DND-41 (cell line): ENCODE measurements around the gene TMCC1.

Source experiments
- ATAC-seq: fragments of 200-7000 bp; cut with Tn5 transposase; 3 replicates; pipeline ENCODE4 v1.9.1; 2021; ENCODE audit warnings: low read depth; ENCODE audit not compliant: insufficient read depth
- DNase-seq: peaks from one replicate; pipeline ENCODE4 v3.0.0-alpha.2; 2020
- H2AFZ ChIP-seq: 2 replicates; pipeline ENCODE4 v1.6.0; 2012; ENCODE audit warnings: low read depth, low read length
- H3K27ac ChIP-seq: 2 replicates; pipeline ENCODE4 v1.5.1; 2012; ENCODE audit warnings: low read length, inconsistent platforms
- H3K27me3 ChIP-seq: fragments of 200-600 bp; sonication (generic); 2 replicates; pipeline ENCODE4 v1.6.0; 2012; ENCODE audit warnings: low read length, mild to moderate bottlenecking, inconsistent platforms; ENCODE audit not compliant: insufficient read depth, poor library complexity
- H3K36me3 ChIP-seq: 2 replicates; pipeline ENCODE4 v1.5.1; 2012; ENCODE audit warnings: low read length, inconsistent platforms; ENCODE audit not compliant: insufficient read depth
- H3K4me1 ChIP-seq: 2 replicates; pipeline ENCODE4 v1.5.1; 2012; ENCODE audit warnings: mild to moderate bottlenecking, low read length; ENCODE audit not compliant: insufficient read depth
- H3K4me2 ChIP-seq: 2 replicates; pipeline ENCODE4 v1.6.0; 2012; ENCODE audit warnings: mild to moderate bottlenecking, moderate library complexity, low read length, inconsistent platforms; ENCODE audit not compliant: insufficient read depth
- H3K4me3 ChIP-seq, 2 experiments: fragments of 200-600 bp in 1 of 2; shearing (Covaris generic) in 1 of 2; 2 replicates each; pipeline ENCODE4 v1.5.1; 2012 to 2016; ENCODE audit warnings: inconsistent platforms in 2 of 2, low read length in 2 of 2, mild to moderate bottlenecking in 2 of 2, low read depth in 1 of 2, moderate library complexity in 1 of 2
- H3K79me2 ChIP-seq: 2 replicates; pipeline ENCODE4 v1.6.0; 2012; ENCODE audit warnings: low read length, inconsistent platforms; ENCODE audit not compliant: insufficient read depth
- H3K9ac ChIP-seq: 2 replicates; pipeline ENCODE4 v1.6.0; 2012; ENCODE audit warnings: low read depth, mild to moderate bottlenecking, inconsistent platforms, low read length, moderate library complexity
- H3K9me3 ChIP-seq: 2 replicates; pipeline ENCODE4 v1.5.1; 2012; ENCODE audit warnings: low read length, moderate library complexity, mild to moderate bottlenecking, inconsistent platforms; ENCODE audit not compliant: insufficient read depth, severe bottlenecking
- H4K20me1 ChIP-seq: 2 replicates; pipeline ENCODE4 v1.6.0; 2012; ENCODE audit warnings: low read length; ENCODE audit not compliant: insufficient read depth
- EZH2 ChIP-seq: IDR thresholded peaks from 3 replicates; pipeline ENCODE4 v1.6.1; 2012; ENCODE audit warnings: borderline replicate concordance, low read depth, mild to moderate bottlenecking, moderate library complexity, low read length, inconsistent platforms; ENCODE audit not compliant: severe bottlenecking
- TF ChIP-seq, protein P1 (sequence below): IDR thresholded peaks from 2 replicates; pipeline ENCODE4 v1.5.1; 2012; ENCODE audit warnings: borderline replicate concordance, low read length, moderate library complexity, mild to moderate bottlenecking; ENCODE audit not compliant: poor library complexity, severe bottlenecking; ENCODE audit errors: extremely low read depth

Gene TMCC1

DNA sequence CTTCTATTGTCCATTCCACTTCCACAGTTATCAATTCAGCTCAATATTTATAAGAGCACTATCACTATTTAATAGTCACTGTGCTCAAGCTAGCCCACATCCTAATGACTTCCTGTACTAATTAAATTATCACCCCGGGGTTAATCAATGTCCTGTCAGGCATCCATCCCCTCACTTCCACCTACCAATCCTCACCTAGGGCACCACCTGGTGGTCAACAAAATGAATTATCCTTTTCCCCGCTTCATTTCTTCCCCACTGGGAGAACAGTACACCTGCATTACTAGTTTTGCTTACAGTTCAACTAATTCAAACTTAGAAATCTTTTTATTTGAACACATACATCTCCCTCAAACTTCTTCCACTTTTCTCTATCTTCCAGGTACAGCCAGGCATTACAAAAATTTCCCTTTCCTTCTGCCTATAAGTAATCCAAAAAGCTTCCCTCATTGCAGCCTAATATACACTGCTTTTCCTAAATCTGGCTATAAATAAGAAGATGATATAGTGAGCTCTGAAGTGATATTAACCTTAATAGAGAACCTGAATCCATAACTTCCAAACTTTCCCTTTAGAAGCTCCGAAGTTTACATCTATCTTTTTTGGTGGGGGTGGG lies 68.5 kb downstream of the TMCC1 start:
- H3K27ac ChIP-seq = no peak overlapping the region
- no peak overlapping the region for H3K9ac ChIP-seq
- no peaks in the 10 kb centered on the region for H3K9me3 ChIP-seq
- H3K36me3 ChIP-seq = peaks cover 8% of the 10 kb centered on the region; the same call in 1 of the 2 replicates
- no peaks in the 10 kb centered on the region for H3K27me3 ChIP-seq
- DNase-seq (peak; percentile 53), ATAC-seq (peak; percentile 78; the same call in 2 of the 3 replicates)
- H2AFZ ChIP-seq = no peak overlapping the region
- no peak overlapping the region for H3K4me2 ChIP-seq
- H3K79me2 ChIP-seq = no peaks in the 10 kb centered on the region
- no peak overlapping the region for H3K4me3 ChIP-seq
- peaks cover 2% of the 10 kb centered on the region; the same call in 1 of the 2 replicates for H4K20me1 ChIP-seq
- TF ChIP-seq EZH2 = no peak
- TF ChIP-seq, protein P1, sequence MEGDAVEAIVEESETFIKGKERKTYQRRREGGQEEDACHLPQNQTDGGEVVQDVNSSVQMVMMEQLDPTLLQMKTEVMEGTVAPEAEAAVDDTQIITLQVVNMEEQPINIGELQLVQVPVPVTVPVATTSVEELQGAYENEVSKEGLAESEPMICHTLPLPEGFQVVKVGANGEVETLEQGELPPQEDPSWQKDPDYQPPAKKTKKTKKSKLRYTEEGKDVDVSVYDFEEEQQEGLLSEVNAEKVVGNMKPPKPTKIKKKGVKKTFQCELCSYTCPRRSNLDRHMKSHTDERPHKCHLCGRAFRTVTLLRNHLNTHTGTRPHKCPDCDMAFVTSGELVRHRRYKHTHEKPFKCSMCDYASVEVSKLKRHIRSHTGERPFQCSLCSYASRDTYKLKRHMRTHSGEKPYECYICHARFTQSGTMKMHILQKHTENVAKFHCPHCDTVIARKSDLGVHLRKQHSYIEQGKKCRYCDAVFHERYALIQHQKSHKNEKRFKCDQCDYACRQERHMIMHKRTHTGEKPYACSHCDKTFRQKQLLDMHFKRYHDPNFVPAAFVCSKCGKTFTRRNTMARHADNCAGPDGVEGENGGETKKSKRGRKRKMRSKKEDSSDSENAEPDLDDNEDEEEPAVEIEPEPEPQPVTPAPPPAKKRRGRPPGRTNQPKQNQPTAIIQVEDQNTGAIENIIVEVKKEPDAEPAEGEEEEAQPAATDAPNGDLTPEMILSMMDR = peak; percentile 71
- H3K4me1 ChIP-seq = 0 out of 2 replicates have a peak, but pooled peaks cover 2% of the 10 kb centered on the region

DNA sequence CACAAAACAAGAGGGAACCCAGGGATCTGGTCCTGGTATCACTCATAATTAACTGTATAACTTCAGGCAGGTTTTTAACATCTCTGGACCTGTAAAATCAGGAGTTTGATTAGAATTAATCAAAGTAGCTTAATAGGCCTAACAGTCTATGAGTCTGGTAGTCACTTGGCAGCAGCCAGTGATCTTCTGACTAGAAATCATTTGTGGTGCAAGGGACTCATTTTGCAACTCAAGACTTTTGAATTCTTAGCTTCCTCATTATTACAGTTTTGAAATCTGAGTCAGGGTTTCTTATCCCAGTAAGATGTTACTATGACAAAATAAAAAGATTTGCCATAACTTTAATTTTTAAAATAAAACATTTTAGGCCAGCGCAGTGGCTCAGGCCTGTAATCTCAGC lies 70.8 kb downstream of the TMCC1 start:
- H2AFZ ChIP-seq = no peak overlapping the region
- no peaks in the 10 kb centered on the region for H3K9me3 ChIP-seq
- no peak overlapping the region for H3K27ac ChIP-seq
- no peak overlapping the region for H3K4me3 ChIP-seq
- no peak for TF ChIP-seq EZH2
- TF ChIP-seq, protein P1 = no peak
- H3K4me2 ChIP-seq = no peak overlapping the region
- no peaks in the 10 kb centered on the region for H4K20me1 ChIP-seq
- ATAC-seq (no peak), DNase-seq (no peak)
- no peaks in the 10 kb centered on the region for H3K4me1 ChIP-seq
- H3K36me3 ChIP-seq = peaks cover 3% of the 10 kb centered on the region; the same call in 1 of the 2 replicates
- no peaks in the 10 kb centered on the region for H3K27me3 ChIP-seq
- H3K9ac ChIP-seq = no peak overlapping the region
- H3K79me2 ChIP-seq = no peaks in the 10 kb centered on the region

DNA sequence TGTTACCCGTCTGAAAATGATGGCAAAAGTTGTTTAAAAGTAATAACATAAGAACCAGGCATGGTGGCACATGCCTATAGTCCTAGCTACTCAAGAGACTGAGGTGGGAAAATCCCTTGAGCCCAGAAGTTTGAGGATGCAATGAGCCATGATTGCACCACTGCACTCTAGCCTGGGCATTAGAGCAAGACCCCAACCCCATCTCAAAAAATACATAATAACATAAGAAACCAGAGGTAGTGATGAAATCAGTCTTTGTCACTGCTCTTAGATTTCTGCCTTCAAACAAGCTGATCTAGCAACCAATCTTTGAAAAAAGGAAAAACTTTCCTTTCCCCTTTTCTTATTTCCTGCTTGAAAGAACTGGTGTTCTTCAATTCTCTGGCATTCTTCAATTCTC lies 71.3 kb downstream of the TMCC1 start:
- Histone ChIP-seq H3K27me3 (no peaks in the 10 kb centered on the region), H3K4me3 (no peak overlapping the region), H4K20me1 (no peaks in the 10 kb centered on the region), H3K4me2 (no peak overlapping the region), H3K79me2 (no peaks in the 10 kb centered on the region), H3K4me1 (no peaks in the 10 kb centered on the region), H3K27ac (no peak overlapping the region), H3K9me3 (no peaks in the 10 kb centered on the region), H3K36me3 (no peaks in the 10 kb centered on the region), H2AFZ (no peak overlapping the region), H3K9ac (no peak overlapping the region)
- ATAC-seq (no peak), DNase-seq (no peak)
- TF ChIP-seq, protein P1 = no peak
- no peak for TF ChIP-seq EZH2

DNA sequence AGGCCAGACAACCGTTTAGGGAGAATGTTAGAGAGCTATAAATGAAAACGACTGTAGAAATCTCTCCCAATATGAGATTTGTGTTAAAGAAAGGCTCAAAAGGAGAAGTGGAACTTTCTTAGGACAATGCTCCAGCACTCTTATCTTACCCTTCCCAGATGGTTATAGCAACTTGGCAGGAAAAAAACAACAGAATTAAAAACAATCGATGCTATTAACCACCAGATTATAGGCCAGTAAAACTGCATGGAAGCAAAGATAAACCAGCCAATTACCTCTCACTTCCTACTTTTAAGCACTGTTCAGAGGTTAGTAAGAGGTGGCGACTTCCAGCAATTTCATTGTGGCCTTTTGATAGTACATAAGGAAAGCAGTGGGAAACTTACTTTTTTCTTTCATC lies 72.9 kb downstream of the TMCC1 start:
- Histone ChIP-seq H3K36me3 (no peaks in the 10 kb centered on the region), H3K4me1 (no peaks in the 10 kb centered on the region), H2AFZ (no peak overlapping the region), H3K9ac (no peak overlapping the region), H3K4me3 (no peak overlapping the region), H4K20me1 (no peaks in the 10 kb centered on the region), H3K27ac (no peak overlapping the region), H3K4me2 (no peak overlapping the region), H3K79me2 (0 out of 2 replicates have a peak, but pooled peaks cover under 1% of the 10 kb centered on the region), H3K27me3 (no peaks in the 10 kb centered on the region), H3K9me3 (no peaks in the 10 kb centered on the region)
- ATAC-seq = no peak
- no peak for TF ChIP-seq EZH2
- TF ChIP-seq, protein P1 = no peak
- DNase-seq = no peak
